CD4-positive, alpha-beta T cell treated with Interferon gamma for 1 hour (primary cell): ENCODE measurements around the gene RARA.
"Not testable (repeated sequence)": the region's sequence is repeated elsewhere in the genome, so short reads cannot be mapped to it uniquely, and the experiment has no call there.

Experiments
- DNase-seq: peaks from one replicate; pipeline ENCODE4 v3.0.0-alpha.2; 2020

RARA gene

DNA sequence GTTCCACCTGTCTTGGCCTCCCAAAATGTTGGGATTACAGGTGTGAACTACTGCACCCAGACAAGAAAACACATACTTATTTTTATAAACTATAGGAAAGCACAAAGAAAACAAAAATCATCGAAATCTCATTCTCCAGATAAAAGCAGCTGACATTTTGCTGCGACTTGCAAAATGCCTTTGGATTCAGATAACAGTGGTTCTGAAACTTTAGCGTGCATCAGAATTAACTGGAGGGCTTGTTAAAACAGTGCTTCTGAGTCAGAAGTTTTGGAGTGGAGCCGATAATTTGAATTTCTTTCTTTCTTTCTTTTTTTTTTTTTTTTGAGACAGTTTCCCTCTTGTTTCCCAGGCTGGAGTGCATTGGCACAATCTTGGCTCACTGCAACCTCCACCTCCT is 73.3 kb downstream of the RARA start:
- no peak for DNase-seq

DNA sequence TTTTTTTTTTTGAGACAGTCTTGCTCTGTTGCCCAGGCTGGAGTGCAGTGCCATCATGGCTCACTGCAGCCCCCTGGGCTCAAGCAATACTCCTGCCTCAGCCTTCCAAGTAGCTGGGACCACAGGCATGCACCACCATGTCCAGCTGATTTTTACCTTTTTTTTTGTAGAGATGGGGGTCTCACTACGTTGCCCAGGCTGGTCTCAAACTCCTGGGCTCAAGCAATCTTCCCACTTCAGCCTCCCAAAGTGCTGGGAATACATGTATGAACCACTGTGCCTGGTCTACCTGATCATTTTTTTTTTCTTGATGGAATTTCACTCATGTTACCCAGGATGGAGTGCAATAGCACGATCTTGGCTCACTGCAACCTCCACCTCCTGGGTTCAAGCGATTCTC is 77.6 kb downstream of the RARA start:
- not testable (repeated sequence) for DNase-seq

DNA sequence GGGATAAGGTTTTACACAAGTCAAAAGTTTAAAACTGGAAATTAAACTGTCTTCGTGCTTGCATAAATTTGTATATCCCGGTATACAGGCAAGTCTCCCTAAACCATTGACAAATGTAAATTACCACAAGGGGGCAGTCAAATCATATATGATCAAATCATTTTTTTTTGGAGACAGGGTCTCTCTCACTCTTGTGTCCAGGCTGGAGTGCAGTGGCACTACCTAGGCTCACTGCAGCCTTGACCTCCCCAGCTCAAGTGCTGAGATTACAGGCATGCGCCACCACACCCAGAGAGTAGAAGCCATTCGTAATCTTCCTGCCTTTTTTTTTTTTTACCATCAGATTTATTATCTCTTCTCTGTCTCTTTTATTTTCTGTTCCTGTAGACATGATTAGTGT is 90.2 kb downstream of the RARA start:
- DNase-seq: no peak

DNA sequence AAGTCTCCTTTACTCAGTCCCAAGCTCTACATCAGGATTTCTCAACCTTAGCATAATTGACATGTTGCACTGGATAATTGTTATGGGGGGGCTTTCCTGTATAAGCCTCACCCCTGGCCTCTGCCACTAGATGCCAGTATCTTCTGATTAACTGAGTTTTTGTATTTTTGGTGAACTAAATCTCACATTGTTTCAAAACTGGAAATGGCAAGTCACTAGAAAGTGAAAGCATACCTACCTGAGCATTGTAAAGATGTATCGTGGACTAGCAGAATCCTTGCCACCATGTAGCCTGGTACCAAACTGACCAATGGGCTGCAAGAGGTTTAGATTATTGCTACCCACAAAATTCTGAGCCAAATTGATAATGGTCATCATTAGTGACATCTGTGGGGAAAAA is 93.7 kb downstream of the RARA start:
- DNase-seq: no peak

DNA sequence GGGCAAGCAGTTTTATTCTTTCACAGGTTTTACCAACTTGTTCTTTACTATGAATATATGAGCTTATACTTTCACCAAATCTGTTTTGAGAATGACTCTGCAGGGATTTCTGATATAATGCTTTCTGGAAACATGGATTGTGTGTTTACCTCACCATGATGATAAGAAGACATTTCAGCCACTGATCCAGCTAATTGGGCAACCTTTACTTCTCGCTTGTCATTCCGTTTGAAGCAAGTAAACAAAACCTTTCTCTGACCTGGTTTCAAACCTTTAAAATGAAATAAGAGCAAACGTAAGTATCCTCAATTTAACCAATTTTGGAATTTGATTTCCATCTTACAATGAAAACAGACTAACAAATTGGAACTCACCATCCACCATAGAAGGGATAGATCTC is 95.0 kb downstream of the RARA start:
- no peak for DNase-seq
